Heart left ventricle (tissue), 16 donors: ENCODE data around the gene PTPN9. TPM values are rescaled to one million over a fixed set of nuclear protein-coding genes. Genes with fewer than 3 reads are reported as not detected.

Experiments used
- ATAC-seq, 4 donors: fragments of 200-7000 bp; cut with Tn5 transposase; one replicate each; pipeline ENCODE4 v1.9.1; 2020 to 2022; ENCODE audit warnings: moderate library complexity in 4 of 4, mild to moderate bottlenecking in 3 of 4, moderate number of reproducible peaks in 1 of 4
- DNase-seq, 5 donors: peaks; one replicate each; pipeline ENCODE4 v3.0.0-alpha.2; 2020
- H3K27ac ChIP-seq, 12 donors: fragments of 200-600 bp; sonication (generic) in 4 of 12; one replicate each; pipeline versions ENCODE4 v1.5.0 to v1.8.0; 2016 to 2022; ENCODE audit warnings: mild to moderate bottlenecking in 2 of 12
- H3K27me3 ChIP-seq, 9 donors: fragments of 200-600 bp; sonication (generic) in 2 of 9; one replicate each; pipeline versions ENCODE4 v1.5.1 to v1.8.0; 2016 to 2022; ENCODE audit warnings: mild to moderate bottlenecking in 3 of 9
- H3K36me3 ChIP-seq, 9 donors: fragments of 200-600 bp; sonication (generic) in 2 of 9; one replicate each; pipeline versions ENCODE4 v1.5.0 to v1.8.0; 2018 to 2022; ENCODE audit warnings: mild to moderate bottlenecking in 2 of 9
- H3K4me1 ChIP-seq, 12 donors: fragments of 200-600 bp; sonication (generic) in 4 of 12; one replicate each; pipeline versions ENCODE4 v1.5.0 to v1.8.0; 2016 to 2022; ENCODE audit warnings: mild to moderate bottlenecking in 3 of 12
- H3K4me3 ChIP-seq, 12 donors: fragments of 200-600 bp; sonication (generic) in 4 of 12; one replicate each; pipeline versions ENCODE4 v1.5.0 to v1.8.0; 2017 to 2022; ENCODE audit warnings: mild to moderate bottlenecking in 9 of 12, moderate library complexity in 4 of 12
- H3K9me3 ChIP-seq, 12 donors: fragments of 200-600 bp; sonication (generic) in 4 of 12; one replicate each; pipeline versions ENCODE4 v1.5.0 to v1.8.0; 2016 to 2022; ENCODE audit warnings: mild to moderate bottlenecking in 1 of 12
- POLR2A ChIP-seq, 2 donors: fragments of 450-650 bp; IDR thresholded peaks; one replicate each; pipeline ENCODE4 v1.6.1; 2017; ENCODE audit warnings: antibody characterized with exemption in 2 of 2, mild to moderate bottlenecking in 2 of 2, moderate library complexity in 2 of 2
- WGBS, 4 donors: extraction: QIAGEN DNeasy Blood & Tissue Kit in 2 of 4; methylation state at CpG; one replicate each; pipeline versions ENCODE4 v1.1.5 to v1.1.7; 2013 to 2018; 5-methylcytosine and 5-hydroxymethylcytosine counted together
- intact Hi-C, 10 donors: fragments of 100-400 bp; cut with DNase I; formaldehyde crosslinking; loops; one replicate each; pipeline versions ENCODE4 v1.11.1 to v1.14.2; 2022
- polyA plus RNA-seq, 2 donors: library from polyadenylated mRNA; stranded (reverse); fragments of 200-250 nt; gene quantifications; one replicate each; pipeline ENCODE4 v1.2.3, GENCODE V29; 2013
- total RNA-seq, 9 donors: library from RNA; depleted of rRNA in 2 of 9; stranded (reverse); fragments of >200 nt in 2 of 9; fragmentation: NEBNext Ultra II Directional in 3 of 9; extraction: Animal tissue kit (Norgen Biotek cat#: 25700) in 3 of 9; gene quantifications; one replicate each; pipeline versions ENCODE4 v1.1.0 to v1.2.4, GENCODE V29; 2016 to 2023
- TF ChIP-seq, protein P1 (sequence below), 12 donors: fragments of 200-600 bp; sonication (generic) in 4 of 12; IDR thresholded peaks; one replicate each; pipeline versions ENCODE4 v1.5.0 to v1.8.0; 2018 to 2022; ENCODE audit warnings: antibody characterized with exemption in 12 of 12, mild to moderate bottlenecking in 5 of 12
- donor health status: ischemic (EF 13 %, LVEDD 7.1; RV severe dilation, severe dysfunction).
- donor health status: healthy with polysubstance abuse.
- donor health status: DM: no; HTN: yes; CAD: no.
- donor health status: DM: no; HTN: no; CAD: no.
- donor health status: ischemic (EF 25% LVEDD 6.9; RV normal size, moderate dysfunction).
- donor health status: ischemic (EF 25% LVEDD 5.7; RV mildly dilated, moderate dysfunction).
- donor health status: healthy.
- donor health status: DM: yes; HTN: yes; CAD: no.
- donor health status: ischemic (EF 35%, LVEDD 5.7; RV mildly dilated, moderate dysfunction).
- donor health status: nonischemic (EF 11% LVEDD 7.7; RV severe dilation, severe dysfunction).
- donor health status: DM: yes; HTN: yes; CAD: no.
- donor health status: PGD.
- donor health status: ischemic (EF 29% LVEDD 5.4; RV normal size, mild dysfunction).
- donor health status: nonischemic (EF 23%, LVEDD 6.1; RV moderate dilation, normal function).

The PTPN9 gene
- total and polyA plus RNA-seq, 11 donors = 2.4 to 16.8 (median 7.7) TPM

DNA sequence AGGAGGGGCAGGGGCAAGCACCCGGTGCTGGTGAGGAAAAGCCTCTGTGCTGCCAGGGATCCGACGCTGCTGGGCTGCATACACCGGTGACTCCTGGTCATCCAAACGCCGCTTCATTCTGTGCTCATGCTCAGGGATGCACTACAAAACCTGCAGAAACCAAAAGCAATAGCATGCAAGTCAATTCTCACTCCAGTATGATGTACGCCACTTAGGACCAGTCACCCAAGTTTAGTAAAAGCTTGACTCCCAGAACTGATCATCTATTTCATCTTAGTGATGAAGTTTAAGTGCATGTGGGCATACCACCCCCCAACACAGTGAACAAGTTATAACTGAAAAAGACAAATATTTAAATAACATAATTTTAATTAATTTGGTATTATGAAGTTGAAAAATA lies 148.9 kb downstream of the PTPN9 start:
- no peak overlapping the region for H3K4me3 ChIP-seq
- H3K4me1 ChIP-seq = peaks cover 0 to 12% (median 0%) of the 10 kb centered on the region in 12 donors
- H3K27me3 ChIP-seq = no peaks in the 10 kb centered on the region
- ATAC-seq = no peak
- intact Hi-C loops = no loop called here
- TF ChIP-seq, protein P1, sequence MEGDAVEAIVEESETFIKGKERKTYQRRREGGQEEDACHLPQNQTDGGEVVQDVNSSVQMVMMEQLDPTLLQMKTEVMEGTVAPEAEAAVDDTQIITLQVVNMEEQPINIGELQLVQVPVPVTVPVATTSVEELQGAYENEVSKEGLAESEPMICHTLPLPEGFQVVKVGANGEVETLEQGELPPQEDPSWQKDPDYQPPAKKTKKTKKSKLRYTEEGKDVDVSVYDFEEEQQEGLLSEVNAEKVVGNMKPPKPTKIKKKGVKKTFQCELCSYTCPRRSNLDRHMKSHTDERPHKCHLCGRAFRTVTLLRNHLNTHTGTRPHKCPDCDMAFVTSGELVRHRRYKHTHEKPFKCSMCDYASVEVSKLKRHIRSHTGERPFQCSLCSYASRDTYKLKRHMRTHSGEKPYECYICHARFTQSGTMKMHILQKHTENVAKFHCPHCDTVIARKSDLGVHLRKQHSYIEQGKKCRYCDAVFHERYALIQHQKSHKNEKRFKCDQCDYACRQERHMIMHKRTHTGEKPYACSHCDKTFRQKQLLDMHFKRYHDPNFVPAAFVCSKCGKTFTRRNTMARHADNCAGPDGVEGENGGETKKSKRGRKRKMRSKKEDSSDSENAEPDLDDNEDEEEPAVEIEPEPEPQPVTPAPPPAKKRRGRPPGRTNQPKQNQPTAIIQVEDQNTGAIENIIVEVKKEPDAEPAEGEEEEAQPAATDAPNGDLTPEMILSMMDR (IDR thresholded peaks at IDR 0.05) = no peak
- no peak for TF ChIP-seq POLR2A (IDR thresholded peaks at IDR 0.05)
- no peak for DNase-seq
- H3K27ac ChIP-seq = no peak overlapping the region
- H3K9me3 ChIP-seq = no peaks in the 10 kb centered on the region
- WGBS, 4 donors = 93 to 95% (median 93%) methylated on average over 7 of the region's 7 CpGs
- peaks cover 0 to 59% (median 47%) of the 10 kb centered on the region in 9 donors for H3K36me3 ChIP-seq

DNA sequence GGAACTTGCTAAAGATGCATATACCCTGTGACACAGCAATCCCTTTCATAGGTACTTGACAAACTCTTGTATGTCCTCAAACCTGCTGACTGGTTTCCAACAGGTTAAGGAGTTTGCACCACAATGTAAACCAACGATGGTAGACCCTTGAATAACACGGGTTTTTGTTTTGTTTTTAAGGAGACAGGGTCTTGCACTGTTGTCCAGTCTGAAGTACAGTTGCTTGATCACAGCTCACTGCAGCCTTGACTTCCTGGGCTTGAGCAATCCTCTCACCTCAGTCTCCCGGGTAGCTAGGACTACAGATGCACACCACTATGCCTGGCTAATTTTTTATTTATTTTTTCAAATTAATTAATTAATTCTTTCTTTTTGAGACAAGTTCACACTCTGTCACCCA lies 151.0 kb downstream of the PTPN9 start:
- no peak for DNase-seq
- H3K36me3 ChIP-seq = peaks cover 0 to 68% (median 52%) of the 10 kb centered on the region in 9 donors
- intact Hi-C loops = no loop called here
- no peak overlapping the region for H3K27ac ChIP-seq
- H3K27me3 ChIP-seq = no peaks in the 10 kb centered on the region
- H3K4me3 ChIP-seq = no peak overlapping the region
- ATAC-seq = no peak
- 92 to 97% (median 94%) methylated on average over 3 of the region's 3 CpGs for WGBS, 4 donors
- TF ChIP-seq POLR2A (IDR thresholded peaks at IDR 0.05) = no peak
- TF ChIP-seq, protein P1 (IDR thresholded peaks at IDR 0.05) = no peak
- no peaks in the 10 kb centered on the region for H3K9me3 ChIP-seq
- H3K4me1 ChIP-seq = peaks cover 0 to 12% (median 0%) of the 10 kb centered on the region in 12 donors

DNA sequence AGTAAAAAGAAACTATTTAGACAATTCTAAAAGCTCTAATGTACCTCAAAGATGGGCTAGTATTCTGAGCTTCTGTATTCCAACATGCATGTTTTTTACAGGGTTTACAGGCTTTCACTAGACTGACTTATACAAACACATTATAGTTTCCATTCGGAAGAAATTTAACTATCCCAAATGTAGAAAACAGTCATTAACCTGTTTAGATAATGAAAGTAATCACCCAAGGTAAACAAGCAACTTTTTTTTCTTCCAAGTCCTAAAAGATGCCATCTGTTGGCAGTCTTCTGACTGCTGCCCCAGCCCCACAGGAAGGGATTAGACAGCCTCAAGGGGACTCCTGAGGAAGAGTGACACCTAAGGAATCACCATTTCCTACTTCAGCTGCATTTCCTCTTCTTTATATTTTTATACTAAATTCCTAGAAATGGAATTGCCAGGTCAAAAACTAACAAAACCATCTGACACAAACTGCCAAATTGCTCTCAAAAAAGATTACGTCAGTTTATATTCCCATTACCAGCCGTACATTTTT lies 153.1 kb downstream of the PTPN9 start:
- WGBS, 4 donors = 70 to 83% (median 71%) methylated on average over 3 of the region's 3 CpGs
- no peak for DNase-seq
- Histone ChIP-seq H3K9me3 (no peaks in the 10 kb centered on the region), H3K4me1 (peaks cover 0 to 4% (median 0%) of the 10 kb centered on the region in 12 donors), H3K27me3 (no peaks in the 10 kb centered on the region), H3K27ac (no peak overlapping the region), H3K36me3 (peaks cover 0 to 89% (median 74%) of the 10 kb centered on the region in 9 donors), H3K4me3 (no peak overlapping the region)
- no peak for ATAC-seq
- TF ChIP-seq, protein P1 (IDR thresholded peaks at IDR 0.05) = no peak
- no peak for TF ChIP-seq POLR2A (IDR thresholded peaks at IDR 0.05)
- intact Hi-C loops = no loop called here

DNA sequence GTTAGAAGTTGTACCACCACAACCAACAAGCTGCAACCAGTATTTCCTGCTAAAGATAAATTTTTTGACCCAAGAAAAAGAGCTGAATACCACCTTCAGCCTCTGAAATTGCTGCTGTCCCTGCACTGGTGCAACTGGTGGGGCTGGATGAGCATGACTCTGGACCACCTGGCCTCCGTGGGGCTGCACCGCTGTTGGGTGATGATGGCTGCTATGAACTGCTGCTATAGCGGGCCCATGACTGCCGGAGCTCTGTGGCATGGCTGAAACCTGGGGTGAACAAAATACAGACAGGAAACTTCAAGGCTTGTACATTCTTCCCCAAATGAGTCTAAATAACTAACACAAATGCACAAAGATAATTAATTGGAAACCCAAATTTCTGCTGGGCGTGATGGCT lies 156.6 kb downstream of the PTPN9 start:
- no peak for ATAC-seq
- Histone ChIP-seq H3K27me3 (no peaks in the 10 kb centered on the region), H3K4me1 (peaks cover 0 to 4% (median 0%) of the 10 kb centered on the region in 12 donors), H3K36me3 (peaks cover 0 to 92% (median 75%) of the 10 kb centered on the region in 9 donors), H3K4me3 (no peak overlapping the region), H3K9me3 (no peaks in the 10 kb centered on the region), H3K27ac (no peak overlapping the region)
- TF ChIP-seq, protein P1 (IDR thresholded peaks at IDR 0.05) = no peak
- TF ChIP-seq POLR2A (IDR thresholded peaks at IDR 0.05) = no peak
- WGBS, 4 donors = 88 to 97% (median 95%) methylated on average over 5 of the region's 5 CpGs
- no peak for DNase-seq
- intact Hi-C loops = no loop called here
